HG02870 (cell line): Measurements from ENCODE around the gene KCNS3.

ENCODE experiments used
- ATAC-seq: cut with Tn5 transposase; IDR thresholded peaks from one replicate; pipeline ENCODE4 v1.9.1; 2021; ENCODE audit warnings: mild to moderate bottlenecking, moderate library complexity; ENCODE audit not compliant: unreplicated experiment

Gene KCNS3

DNA sequence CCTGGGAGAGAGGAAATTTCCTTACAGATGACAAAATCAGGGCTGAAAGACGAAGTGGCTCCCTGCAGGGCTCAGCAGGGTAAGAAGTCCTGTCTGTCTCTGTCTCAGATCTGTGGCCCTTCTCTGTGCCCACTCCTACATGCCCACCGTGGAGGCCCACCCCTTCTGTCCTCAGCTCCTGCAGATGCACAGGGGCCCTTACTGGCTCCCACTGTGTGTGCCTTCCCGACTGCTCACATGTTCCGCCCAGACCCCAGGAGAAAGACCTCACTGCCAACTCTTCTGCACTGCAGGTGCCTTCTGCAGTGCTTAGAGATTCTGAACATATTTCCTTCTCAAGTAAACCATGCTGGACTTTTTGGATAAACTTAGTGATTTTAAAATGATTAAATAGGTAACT is 1.9 kb upstream of the KCNS3 start:
- ATAC-seq = no peak

DNA sequence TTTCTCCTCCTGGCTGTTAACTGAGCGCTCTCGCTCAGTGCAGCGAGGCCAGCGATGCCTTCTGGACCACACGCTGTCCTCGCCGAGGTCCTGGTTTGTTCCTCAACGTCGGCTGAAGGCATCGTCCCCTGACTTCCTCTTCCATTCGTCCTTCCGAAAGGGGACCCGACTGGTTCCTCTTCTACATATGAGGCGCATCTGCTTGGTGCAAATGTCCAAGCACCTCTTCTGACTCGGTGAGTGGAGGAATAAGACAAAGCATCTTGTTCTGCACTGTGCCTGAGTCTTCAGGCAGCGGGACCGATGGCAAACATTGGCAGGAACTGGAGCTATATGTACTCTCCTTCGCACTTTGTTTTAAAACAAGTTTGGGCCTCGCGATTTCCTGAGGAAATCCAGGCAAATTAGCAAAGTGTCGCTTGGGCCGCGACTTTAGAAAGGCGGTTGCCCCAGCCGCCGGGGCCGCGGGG is 621 bp upstream of the KCNS3 start:
- peak; percentile 29 for ATAC-seq

DNA sequence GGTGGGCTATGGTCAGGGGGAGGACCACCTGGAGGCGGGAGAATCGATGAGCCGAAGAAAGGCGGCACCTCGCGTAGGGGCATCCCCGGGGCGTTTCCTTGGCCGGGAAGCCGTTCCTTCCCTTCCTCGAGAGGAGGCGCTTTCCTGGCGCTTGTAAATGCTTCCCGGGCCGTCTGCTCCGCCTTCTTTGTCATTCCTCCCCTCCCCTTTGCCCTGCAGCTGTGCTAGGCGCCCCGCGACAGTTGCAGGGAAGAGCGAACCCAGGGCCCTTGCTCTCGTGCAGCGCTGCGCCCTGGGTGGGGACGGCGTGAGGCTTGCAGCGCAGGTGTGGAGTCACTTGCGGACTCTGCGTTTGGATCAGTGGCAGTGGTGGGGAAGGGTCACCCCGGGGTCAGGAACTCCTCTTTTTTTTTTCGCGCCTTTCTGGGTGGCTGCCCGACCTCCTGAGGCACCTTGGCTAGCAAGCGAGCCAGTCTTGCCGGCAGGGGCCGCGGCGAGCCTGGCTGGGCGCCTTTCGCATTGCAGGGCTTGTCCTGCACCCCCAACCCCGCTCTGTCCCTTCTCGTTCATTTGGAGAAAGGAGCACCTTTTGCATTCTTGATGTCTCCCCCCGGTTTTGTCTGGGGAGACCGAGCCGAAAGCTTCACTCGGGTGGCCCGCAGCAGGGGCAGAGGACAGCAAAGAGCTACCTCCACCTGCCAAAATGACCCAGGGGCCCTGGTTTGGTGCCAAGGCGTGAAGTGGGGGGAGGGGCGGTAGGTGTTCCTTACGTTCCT is 858 bp downstream of the KCNS3 start:
- ATAC-seq = no peak

- no peak for ATAC-seq
Observed at GRCh38 chr2:17879913-17880274, 1.4 kb downstream of the KCNS3 start.

DNA sequence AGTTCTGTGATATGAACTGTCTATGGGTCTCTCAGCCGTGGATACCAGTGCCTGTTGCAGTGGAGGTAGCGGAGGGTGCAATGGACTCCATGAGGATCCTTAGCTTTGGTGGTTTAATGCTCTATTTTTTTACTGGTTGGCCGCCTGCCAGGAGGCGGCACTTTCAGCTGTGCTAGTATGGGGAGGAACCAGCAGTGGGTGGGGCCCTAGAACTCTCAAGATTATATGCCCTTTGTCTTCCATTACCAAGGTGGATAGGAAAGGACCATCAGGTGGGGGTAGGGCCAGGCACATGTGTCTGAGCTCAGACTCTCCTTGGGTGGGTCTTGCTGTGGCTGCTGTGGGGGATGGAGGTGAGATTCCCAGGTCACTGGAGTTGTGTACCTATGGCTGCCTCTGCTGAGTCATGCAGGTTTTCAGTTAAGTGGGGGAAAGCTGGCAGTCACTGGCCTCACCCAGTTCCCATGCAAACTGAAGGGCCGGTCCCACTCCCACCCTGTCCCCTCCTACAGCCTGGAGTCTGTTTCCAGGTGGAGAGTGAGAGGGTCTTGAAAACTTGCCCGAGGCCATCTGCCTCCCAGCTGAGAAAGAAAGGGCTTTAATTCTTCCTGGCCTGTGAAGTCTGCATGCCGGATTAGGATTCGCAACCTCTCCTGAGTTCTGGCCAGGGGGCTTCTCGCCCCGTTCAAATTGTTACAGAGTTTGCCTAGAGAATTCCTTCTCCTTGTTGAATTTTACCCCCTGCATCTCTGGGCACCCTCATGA is 14.5 kb downstream of the KCNS3 start:
- ATAC-seq = no peak

GRCh38 chr2:17894005-17894404 is 15.5 kb downstream of the KCNS3 start:
- no peak for ATAC-seq

DNA sequence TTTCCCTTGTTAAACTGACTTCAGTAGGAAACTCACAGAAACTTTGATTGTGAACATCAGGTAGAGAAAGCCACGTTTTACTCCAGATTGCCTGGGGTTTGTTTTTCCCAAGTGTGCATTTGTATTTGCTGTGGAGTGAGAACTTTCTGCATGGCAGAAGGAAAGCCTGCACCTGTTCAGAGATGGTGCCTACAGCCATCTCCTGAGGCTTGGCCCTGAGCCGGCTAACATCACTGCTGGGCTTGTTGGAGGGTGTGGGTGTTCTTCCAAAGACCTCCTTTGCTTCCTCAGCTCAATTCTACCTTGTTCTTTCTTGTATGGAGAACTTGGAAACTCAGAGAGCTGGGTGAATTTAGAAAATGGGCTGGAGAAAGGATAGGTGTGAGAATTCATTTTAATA is 16.1 kb downstream of the KCNS3 start:
- no peak for ATAC-seq

DNA sequence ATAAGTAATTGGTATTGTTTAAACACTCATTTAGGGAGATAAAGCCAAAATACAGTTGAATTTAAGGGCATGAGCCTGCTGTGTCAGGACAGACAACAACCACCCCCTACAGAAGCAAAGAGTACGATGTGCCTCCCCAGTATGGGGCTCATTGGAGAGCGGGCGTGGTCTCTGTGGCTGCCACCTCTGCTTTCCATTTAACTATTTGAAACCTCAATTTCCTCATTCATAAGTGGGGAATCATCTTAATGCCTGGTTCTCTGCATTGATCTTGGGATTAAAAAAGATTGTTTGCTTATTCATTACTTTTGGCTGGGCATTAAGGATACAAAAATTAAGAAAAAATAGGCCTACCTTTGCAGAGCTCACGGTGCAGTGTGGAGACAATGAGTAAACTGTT is 21.4 kb downstream of the KCNS3 start:
- ATAC-seq = no peak

DNA sequence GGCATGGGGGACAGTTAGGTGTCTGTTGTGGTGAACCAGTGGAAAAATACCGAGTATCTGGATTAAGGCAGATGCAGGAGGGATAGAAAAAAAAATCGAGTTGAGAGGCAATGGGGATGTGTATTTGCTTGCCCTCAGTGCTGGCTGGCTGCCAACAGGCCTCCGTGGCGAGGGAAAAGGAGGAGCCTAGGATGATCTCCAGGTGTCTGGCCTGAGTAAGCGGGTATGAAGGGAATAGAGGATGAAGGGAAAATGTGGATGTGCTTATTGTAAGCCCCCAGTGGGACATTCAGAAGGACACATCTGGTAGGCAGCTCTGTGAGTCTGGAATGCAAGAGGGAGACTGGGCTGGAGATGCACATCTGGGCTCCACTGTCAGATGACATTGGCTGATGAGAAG is 22.8 kb downstream of the KCNS3 start:
- ATAC-seq = no peak

GRCh38 chr2:17910980-17911379 is 32.5 kb downstream of the KCNS3 start:
- ATAC-seq = no peak

GRCh38 chr2:17911491-17912260 is 33.2 kb downstream of the KCNS3 start:
- ATAC-seq = no peak

GRCh38 chr2:17912266-17912691 is 33.8 kb downstream of the KCNS3 start:
- peak; percentile 99 for ATAC-seq

- ATAC-seq = no peak
Observed at GRCh38 chr2:17915099-17915498, 36.6 kb downstream of the KCNS3 start.

- no peak for ATAC-seq
Observed at GRCh38 chr2:17915811-17916518, 37.5 kb downstream of the KCNS3 start.

- ATAC-seq = no peak
Observed at GRCh38 chr2:17916584-17916983, 38.1 kb downstream of the KCNS3 start.

DNA sequence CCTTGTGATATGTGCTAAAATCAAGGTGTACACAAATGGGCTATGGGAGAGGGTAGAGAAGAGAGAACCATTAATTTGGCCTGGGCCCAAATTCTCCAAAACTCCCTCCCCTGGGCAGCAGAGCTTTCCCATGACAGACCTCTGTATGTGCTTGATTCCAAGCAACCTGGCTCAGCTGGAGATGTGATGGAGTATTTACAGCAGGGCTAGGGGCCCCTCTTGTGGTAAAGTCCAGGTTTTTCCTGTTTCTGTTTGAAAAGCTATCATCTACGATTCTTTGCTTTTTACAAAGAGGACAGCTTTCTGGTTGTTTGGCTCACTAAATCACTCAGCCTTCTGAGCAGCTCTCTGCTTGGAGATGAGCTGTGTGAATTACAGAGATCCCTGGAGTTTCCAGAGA is 40.3 kb downstream of the KCNS3 start:
- ATAC-seq = no peak

GRCh38 chr2:17930773-17931172 is 52.3 kb downstream of the KCNS3 start:
- ATAC-seq = no peak

- ATAC-seq = no peak
Observed at GRCh38 chr2:17933256-17933655, 54.8 kb downstream of the KCNS3 start.

GRCh38 chr2:17934721-17935120 is 56.3 kb downstream of the KCNS3 start:
- no peak for ATAC-seq

- ATAC-seq = no peak
Observed at GRCh38 chr2:17935242-17935885, 56.9 kb downstream of the KCNS3 start.
